ENCODE data around the gene REN. TPM values are rescaled to one million over a fixed set of nuclear protein-coding genes. Genes with fewer than 3 reads are reported as not detected.

Gene REN
- total and polyA plus RNA-seq, 9 of the 15 experiments (the other 6 are each of a cell fraction or from before 2014, with no cell fraction given): 1.7 to 9.9 (median 3.1) TPM

- in situ Hi-C loops (cut with MboI): no loop called here
- CTCF ChIA-PET (ENCODE audit: low intra/inter-chr PET ratio): no interaction called here
- 0 out of 5 replicates have a peak, but pooled peaks cover 0 to 2% of the 10 kb centered on the region in 2 experiments for H3K4me1 ChIP-seq (replicated peaks in 1 of 2; ENCODE audit: control insufficient read depth in 2 of 2, insufficient read depth in 2 of 2, low read length in 2 of 2)
- TF ChIP-seq ZNF184 (CRISPR knock-in tag; IDR thresholded peaks at IDR 0.05): no peak
- no peak for TF ChIP-seq FOXK2 (conservative IDR thresholded peaks at IDR 0.05 in 1 of 2, IDR thresholded peaks at IDR 0.05 in 1 of 2; ENCODE audit: low read depth in 2 of 2)
- TF ChIP-seq TBL1XR1 (IDR thresholded peaks at IDR 0.05; ENCODE audit: low read length in 2 of 2): no peak
- no peak for TF ChIP-seq PTTG1 (tag; IDR thresholded peaks at IDR 0.05; ENCODE audit: low read depth)
- TF ChIP-seq ZNF436 (CRISPR knock-in tag; IDR thresholded peaks at IDR 0.05): no peak
- no peak for TF ChIP-seq ZHX1 (conservative IDR thresholded peaks at IDR 0.05; ENCODE audit: low read length)
- no peak for TF ChIP-seq SMAD3 (CRISPR knock-in tag; conservative IDR thresholded peaks at IDR 0.05)
- no peak for TF ChIP-seq ZNF696 (CRISPR knock-in tag; conservative IDR thresholded peaks at IDR 0.05)
- TF ChIP-seq JUN (IDR thresholded peaks at IDR 0.05; ENCODE audit: borderline replicate concordance, low read depth, low read length): no peak
- no peak for TF ChIP-seq JUN (CRISPR knock-in tag; IDR thresholded peaks at IDR 0.05; ENCODE audit: borderline replicate concordance)
- no peak for TF ChIP-seq ZC3H4 (CRISPR knock-in tag; IDR thresholded peaks at IDR 0.05; ENCODE audit: borderline replicate concordance)
- TF ChIP-seq CBFA2T3 (IDR thresholded peaks at IDR 0.05): no peak
These were observed 58.2 kb downstream of the REN start for GRCh38 chr1:204107892-204108291.

More at GRCh38 chr1:204107892-204108291, 58.2 kb downstream of the REN start:
- no peaks in the 10 kb centered on the region for H3K36me3 ChIP-seq (ENCODE audit: control insufficient read depth, insufficient read depth, low read length)
- POLR2A ChIA-PET: interaction anchor here (1.1 kb wide), 1 partner anchor 9 kb away, joined by 3 read pairs; no protein-coding TSS in a partner anchor
- no TSS peak for BruUV-seq (replicated peaks)
- H3K4me2 ChIP-seq (ENCODE audit: insufficient read depth, low read length): no peak overlapping the region
- ATAC-seq (no peak), DNase-seq (ENCODE audit: extremely low read depth in 1 of 4, low spot score in 3 of 4) (no peak), FAIRE-seq (no peak)
- H3K79me2 ChIP-seq (ENCODE audit: control insufficient read depth, insufficient read depth, low read length): no peaks in the 10 kb centered on the region
- intact Hi-C loops (cut with micrococcal nuclease): no loop called here
- H4K20me1 ChIP-seq (replicated peaks; ENCODE audit: control insufficient read depth, insufficient read depth, low read length): no peaks in the 10 kb centered on the region; the same call in 1 of the 2 replicates
- H3K9me3 ChIP-seq (replicated peaks; ENCODE audit: control insufficient read depth, insufficient read depth, low read depth, low read length): no peaks in the 10 kb centered on the region
- H3K27me3 ChIP-seq (ENCODE audit: control insufficient read depth in 2 of 2, insufficient read depth in 2 of 2, low read length in 2 of 2): peaks cover 16 to 58% of the 10 kb centered on the region in 2 experiments
- no peak overlapping the region for H3K4me3 ChIP-seq
- H3K9ac ChIP-seq (ENCODE audit: insufficient read depth in 1 of 2, low read depth in 2 of 2, low read length in 2 of 2): no peak overlapping the region
- H3K9me1 ChIP-seq (ENCODE audit: control insufficient read depth, insufficient read depth, low read length): no peaks in the 10 kb centered on the region
- 0% methylated on average over 2 of the region's 2 CpGs for WGBS (ENCODE audit: insufficient coverage, low coverage, missing lambda C conversion rate)
- H2AFZ ChIP-seq (ENCODE audit: low read depth, low read length): no peak overlapping the region
- H3K27ac ChIP-seq (ENCODE audit: extremely low read depth, low read depth, low read length): no peak overlapping the region

Data from K562 (cell line).